Measurements from ENCODE around the gene HPS3.
"Not testable (repeated sequence)": the region's sequence is repeated elsewhere in the genome, so short reads cannot be mapped to it uniquely, and the experiment has no call there.

The HPS3 gene

GRCh38 chr3:149129326-149130205 lies at the start of gene HPS3:
TSS of gene HPS3 (plus strand) at chr3:149129638. CDS start at chr3:149129724, 86 bp downstream.
- peak; percentile 71 to 78 for DNase-seq

DNA sequence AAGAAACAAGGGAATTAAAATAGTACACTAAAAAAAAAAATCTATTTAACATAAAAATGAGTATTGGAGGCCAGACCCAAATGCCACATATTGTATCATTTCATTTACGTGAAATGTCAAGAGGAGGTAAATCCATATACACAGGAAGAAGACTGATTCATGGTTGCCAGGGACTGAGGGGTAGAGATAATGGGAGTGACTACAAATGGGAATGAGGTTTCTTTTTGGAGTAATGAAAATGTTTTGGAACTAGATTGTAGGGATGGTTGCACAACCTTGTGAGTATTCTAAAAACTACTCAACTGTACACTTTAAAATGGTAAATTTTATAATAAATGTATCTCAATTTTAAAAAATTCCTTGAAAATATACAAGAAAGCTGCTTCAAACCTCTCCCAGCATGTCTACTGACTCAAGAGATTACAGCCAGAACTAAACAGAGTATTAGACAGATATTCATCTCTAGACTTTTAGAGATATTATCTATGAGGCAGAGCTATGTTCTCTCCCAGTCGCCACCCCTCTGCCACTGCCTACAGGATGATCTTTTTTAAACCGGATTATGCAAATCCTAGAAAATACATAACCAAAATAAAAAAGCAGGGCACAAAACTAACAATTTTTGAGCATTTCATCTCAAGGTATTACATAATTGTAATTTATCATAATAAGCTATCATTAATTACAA lies 49.3 kb upstream of the HPS3 start:
- no peak for DNase-seq

DNA sequence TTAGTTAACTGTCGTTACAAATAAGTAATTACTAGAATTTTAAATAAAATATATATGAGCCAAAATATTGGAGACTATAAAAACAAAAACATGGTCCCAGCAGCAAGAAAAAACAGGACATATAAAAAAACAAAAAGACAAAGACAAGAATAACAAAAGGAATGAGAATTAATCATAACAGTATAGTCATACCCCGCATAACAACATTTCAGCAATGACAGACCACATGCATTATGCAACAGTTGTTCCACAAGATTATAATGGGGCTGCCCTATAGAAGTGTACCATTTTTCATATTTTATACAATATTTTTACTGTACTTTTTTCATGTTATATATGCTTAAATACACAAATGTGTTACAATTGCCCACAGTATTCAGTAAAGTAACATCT lies 48.7 kb upstream of the HPS3 start:
- no peak for DNase-seq

DNA sequence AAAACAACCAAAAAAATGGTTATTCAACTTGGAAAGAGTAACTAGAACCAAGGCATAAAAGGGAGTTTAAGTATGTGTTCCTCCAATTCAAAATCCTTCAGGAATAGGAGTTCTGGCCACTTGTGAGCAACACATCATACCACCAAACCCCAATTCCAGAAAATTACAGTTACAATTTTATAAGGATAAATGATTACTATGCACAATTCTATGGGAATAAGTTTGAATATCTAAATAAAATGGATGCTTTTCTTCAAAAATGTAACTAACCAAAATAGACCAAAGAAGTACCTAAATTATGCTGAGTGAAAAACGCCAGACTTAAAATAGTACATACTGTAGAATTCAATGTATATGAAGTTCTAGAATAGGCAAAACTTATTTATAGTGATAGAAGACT lies 47.7 kb upstream of the HPS3 start:
- DNase-seq = no peak

- peak in 1 of 2 experiments; percentile 10 for DNase-seq
Observed at GRCh38 chr3:149085828-149086231, 43.6 kb upstream of the HPS3 start.

DNA sequence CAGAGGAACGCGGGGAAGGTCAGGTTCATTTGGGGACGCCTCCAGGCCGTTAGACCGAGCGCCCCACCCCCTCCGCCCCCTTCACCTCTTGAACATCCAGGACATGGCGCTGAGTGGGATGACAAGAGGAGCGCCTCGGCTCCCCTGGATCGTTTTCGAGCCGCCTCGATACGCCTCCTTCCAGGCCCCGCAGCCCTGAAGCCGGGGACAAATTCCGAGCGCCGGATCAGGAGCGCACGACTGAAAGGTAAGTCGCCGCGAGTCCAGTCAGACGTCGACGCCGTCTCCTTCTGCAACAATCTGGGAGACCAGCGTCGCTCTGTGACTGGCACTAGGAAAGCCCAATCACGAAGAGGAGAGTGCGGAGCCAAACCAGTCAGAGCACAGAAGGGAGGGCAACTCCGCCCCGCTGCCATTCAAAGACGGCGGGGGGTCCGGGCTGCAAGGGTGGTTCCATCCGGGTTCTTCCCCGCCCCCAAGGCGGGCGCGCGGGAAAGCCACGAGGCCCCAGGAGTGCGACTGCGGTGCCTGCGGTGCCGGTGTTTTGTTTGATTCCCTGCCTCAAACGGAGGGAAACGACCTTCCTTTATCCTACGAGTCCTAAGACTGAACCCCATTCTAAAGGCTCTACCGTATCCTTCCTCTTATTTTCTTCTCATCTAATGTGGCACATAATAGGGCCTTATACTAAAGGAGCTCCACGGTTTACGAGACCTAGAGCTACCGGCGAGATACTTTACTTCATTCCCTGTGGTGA lies 43.0 kb upstream of the HPS3 start, which contains the start of gene HLTF:
Gene HLTF, minus strand, starts transcription at position 302 of the 757 bp plus-strand sequence. Its CDS starts 197 bp downstream, at position 105.
- peak; percentile 87 to 90 for DNase-seq

DNA sequence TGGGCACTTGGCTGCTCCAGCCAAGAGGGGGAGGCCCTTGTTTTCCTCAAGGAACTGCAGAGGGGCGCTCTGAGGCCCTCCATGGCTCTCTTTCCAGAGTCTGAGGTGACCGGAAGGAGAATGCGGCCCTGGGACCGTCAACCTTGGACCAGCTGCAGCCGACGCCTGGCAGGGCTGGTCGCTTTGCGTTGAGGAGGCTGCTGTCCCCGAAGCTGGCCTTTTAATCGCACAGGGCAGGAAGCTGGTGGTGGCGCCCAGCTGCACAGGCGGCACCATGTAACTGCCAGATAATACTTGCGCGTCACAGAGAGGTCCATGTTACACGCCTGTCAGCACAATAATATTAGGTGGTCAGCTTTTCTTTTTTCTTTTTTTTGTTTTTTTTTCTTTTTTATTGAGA lies 42.2 kb upstream of the HPS3 start:
- DNase-seq = no peak

DNA sequence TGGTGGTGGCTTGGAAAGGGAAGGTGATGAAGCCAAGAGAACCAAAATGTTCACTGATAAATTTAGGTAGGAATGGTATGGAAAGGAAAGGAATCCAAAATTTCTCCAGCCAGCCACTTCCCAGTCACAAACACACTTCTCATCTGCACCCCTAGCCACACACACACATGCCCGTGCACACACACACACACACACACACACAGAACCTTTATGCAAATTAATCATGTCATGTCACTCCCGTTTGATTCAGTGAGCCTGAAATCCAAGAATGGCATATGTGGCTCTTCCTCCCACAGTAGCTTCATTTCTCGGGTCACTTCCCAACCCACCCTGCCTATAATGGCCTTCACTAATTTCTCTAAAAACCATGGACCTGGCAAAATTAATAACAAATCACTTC lies 40.0 kb upstream of the HPS3 start:
- no peak for DNase-seq

- no peak for DNase-seq
Observed at GRCh38 chr3:149090461-149090860, 39.0 kb upstream of the HPS3 start.

DNA sequence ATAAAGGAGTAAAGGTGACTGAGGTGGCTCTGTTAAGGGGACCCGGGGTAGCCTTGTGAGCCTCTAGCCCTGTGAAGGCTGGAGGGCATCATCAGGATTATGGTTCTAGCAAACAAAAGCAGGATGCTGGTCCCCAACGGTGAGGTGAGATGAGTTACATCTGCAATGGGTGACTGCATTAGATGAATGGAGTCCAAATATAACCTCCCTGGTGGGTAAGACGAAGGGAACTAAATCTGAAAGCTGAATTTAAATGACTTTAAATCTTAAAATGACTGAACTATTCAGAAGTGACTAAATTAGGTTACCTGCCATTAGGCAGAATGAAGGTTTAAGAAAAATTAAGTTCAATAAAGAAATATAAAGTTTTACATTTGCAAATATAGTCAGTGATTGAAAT lies 38.5 kb upstream of the HPS3 start:
- no peak for DNase-seq

GRCh38 chr3:149091983-149092382 lies 37.5 kb upstream of the HPS3 start:
- no peak for DNase-seq

DNA sequence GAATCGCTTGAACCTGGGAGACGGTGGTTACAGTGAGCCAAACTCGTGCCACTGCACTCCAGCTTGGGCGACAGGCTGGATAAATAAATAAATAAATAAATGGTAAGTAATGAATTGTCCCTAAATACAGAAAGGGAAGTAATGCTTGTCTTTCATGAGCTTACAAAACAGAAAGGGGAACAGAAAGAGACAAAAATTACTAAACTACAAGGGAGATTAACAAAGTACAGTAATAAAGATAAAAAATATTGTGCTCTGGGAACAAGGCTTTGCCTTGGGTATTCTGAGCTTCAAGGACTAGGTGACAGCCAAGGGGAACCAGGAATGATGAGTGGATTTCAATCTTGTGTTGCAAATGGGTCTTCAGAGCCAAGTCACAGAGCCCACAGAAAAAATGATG lies 34.0 kb upstream of the HPS3 start:
- no peak for DNase-seq

DNA sequence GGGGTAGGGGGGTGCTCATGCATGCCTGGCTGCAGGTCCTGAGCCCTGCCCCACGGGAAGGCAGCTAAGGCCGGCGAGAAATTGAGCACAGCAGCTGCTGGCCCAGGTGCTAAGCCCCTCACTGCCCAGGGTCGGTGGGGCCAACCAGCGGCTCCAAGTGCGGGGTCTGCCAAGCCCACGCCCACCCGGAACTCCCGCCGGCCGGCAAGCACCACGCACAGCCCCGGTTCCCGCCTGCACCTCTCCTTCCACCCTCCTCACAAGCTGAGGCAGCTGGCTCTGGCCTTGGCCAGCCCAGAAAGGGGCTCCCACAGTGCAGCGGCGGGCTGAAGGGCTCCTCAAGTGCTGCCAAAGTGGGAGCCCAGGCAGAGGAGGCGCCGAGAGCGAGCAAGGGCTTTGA lies 31.5 kb upstream of the HPS3 start:
- DNase-seq = not testable (repeated sequence)

DNA sequence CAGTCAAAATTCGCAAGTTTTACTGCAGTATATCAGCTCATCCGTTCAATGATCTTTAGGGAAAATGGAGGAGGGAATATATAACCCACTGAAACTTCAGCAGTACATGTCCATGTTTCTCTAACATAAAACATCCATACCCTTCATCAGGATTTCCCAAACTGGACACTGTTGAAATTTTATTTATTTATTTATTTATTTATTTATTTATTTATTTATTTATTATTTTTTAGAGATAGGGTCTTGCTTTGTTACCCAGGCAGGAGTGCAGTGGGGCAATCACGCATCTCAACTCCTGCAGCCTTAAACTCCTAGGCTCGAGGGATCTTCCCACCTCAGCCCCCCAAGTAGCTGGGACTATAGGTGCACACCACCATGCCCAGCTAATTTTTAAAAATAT lies 28.3 kb upstream of the HPS3 start:
- no peak for DNase-seq

DNA sequence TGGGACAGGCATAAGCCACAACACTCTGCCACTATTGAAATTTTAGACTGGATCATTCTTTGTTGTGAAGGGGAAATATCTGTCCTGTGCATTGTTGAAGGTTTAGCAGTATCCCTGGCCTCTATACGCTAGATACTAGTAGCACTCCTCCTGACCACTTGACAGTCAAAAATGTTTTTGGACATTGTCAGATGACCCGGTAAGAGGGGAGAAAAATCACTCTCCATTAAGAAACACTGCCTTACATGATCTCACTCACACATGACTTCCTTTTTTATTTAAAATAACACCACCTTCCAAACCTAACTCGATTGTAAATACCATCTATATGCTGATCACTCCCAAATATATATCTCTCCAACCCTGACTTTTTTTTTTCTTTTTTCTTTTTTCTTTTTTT lies 27.8 kb upstream of the HPS3 start:
- DNase-seq = no peak

DNA sequence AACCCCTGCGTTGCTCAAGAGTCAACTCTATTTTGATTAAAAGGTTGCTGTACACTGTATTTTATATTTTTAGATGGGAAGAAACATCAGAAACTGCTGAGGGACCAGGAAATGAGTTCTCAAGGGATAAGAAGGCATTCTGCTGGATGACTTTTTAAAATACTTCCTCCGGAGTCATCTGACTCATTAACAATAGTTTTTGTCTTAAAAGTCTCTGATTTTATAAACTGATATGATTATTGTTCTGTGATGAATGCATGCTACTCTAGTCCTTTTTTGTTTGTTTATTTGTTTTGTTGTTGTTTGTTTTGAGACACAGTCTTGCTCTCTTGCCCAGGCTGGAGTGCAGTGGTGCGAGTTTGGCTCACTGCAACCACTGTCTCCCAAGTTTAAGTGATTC lies 25.0 kb upstream of the HPS3 start:
- DNase-seq = no peak

- no peak for DNase-seq
Observed at GRCh38 chr3:149114458-149114857, 15.0 kb upstream of the HPS3 start.

GRCh38 chr3:149115114-149115513 lies 14.3 kb upstream of the HPS3 start:
- DNase-seq = no peak

GRCh38 chr3:149118724-149119123 lies 10.7 kb upstream of the HPS3 start:
- no peak for DNase-seq

GRCh38 chr3:149119466-149119865 lies 10.0 kb upstream of the HPS3 start:
- DNase-seq = no peak

DNA sequence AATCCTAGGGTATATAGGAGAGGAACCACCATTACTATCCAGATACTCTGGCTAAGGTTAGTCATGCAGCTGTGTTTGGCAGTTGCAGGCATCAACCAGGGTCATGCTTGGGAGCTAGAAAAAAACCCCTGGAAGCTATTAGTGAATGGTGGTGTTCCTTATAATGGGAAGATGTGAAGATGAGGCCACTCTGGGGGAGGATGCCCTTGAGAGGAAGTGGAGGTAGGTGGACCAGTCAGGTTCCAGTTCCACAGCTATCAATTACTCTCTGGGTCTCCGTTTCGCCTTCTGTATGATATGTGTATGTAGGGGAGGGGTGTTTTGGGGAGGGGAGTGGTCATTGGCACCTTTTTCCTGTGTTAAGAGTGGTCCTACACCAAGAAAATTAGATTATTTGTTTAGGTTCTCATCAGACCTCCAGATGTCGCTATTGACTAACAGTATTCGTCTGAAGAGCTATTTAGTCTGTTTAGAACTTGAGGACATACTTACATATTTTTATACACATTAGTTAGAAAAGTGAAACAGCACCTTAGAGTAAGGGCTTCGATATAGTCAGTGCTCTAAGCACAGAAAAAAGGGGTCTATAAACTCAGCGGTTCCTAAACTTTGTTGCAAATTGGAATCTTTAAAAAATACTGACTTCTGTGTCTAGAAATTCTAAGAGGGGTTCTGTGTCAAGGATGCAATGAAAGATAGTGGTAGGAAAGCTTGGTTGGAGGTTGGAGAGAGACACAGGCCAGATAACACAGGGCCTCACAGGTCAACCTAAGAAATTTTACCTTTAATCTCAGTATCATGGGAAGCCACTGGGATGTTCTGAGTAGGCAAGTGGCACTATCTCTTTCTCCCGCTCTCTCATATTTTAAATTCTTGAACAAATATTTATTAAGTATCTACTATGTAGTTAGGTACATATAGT lies 9.1 kb upstream of the HPS3 start:
- no peak for DNase-seq

All from stimulated activated CD4-positive, alpha-beta T cell treated with anti-CD3 and anti-CD28 coated beads, Interleukin-4, amount 100 ng/mL, for 4 hours (primary cell).